B cell (primary cell): ENCODE results near the gene GMEB2.

Experiments
- CTCF ChIP-seq: fragments of 200-600 bp; IDR thresholded peaks from one replicate; pipeline ENCODE4 v1.8.0; 2022; ENCODE audit warnings: antibody characterized with exemption, mild to moderate bottlenecking
- EZH2 ChIP-seq: IDR thresholded peaks from 2 replicates; pipeline ENCODE4 v1.6.1; 2012; ENCODE audit warnings: borderline replicate concordance, low read depth, mild to moderate bottlenecking, moderate library complexity, low read length; ENCODE audit not compliant: insufficient read depth, poor library complexity, severe bottlenecking

GRCh38 chr20:63595416-63596127 lies 31.3 kb downstream of the GMEB2 start:
- TF ChIP-seq CTCF (no peak), EZH2 (no peak)
